GM19238 (cell line): Measurements from ENCODE around the gene SLX9.

Experiments
- DNase-seq: peaks from one replicate; pipeline ENCODE4 v3.0.0; 2011; ENCODE audit warnings: low spot score; ENCODE audit not compliant: insufficient read length

Gene SLX9

DNA sequence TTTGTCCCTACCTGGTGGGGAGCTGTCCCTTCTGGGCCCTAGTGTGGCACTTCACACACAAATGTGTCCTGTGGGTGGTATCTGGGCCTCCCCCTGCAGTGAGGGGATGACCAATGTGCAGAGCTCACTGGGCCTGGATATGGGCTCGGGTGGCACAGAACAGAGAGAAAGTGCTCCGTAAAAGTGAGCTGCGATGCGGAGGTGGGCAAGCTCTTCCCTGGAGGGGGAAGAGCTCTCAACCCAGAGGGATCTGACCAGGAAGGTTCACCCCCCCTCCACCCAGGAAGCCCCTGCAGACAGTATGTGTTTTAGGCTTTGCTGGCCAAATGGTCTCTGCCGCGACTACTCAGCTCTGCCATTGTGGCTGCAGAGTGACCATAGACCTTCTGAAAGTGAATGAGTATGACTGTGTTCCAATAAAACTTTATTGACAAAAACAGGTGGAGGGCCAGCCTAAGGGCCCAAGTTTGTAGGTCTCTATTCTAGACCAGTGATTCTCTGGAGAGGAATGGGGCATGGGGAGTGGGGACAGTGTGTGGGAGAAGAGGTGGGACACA, 10.5 kb upstream of the SLX9 start:
- no peak for DNase-seq

DNA sequence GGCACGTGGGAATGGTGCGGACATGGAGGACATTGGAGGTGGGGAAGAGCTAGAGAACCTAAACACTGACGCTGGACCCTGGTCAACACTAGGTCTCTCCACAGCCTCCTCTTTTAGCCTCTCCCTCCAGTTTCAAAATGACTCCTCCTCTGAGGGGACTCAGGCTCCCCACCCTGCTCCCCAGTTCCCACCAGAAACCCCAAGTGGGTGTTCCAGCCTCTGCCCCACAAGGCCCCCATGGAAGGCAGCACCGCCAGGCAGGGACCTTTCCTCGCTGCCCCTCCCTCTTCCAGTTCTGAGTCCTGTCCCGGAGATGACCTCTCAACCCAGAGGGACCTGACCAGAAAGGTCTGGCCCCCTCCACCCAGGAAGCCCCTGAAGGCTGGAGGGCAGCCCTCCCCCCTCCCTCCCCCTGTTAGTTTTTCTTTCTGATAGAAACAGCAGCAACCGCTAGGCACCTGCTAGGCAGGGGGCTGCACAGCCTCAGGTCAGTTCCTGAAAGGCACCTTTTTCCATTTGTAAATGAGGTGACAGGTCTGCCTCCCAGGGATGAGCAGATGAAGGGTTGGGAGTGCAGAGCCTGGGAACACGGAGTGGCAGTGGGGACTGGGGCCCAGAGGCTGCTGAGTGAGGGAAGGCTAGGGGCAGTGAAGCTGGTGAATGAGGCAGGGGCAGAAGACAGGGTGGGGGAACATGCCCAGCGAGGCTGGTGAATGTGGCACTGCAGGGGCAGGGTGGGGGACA, 9.9 kb upstream of the SLX9 start:
- DNase-seq: no peak

DNA sequence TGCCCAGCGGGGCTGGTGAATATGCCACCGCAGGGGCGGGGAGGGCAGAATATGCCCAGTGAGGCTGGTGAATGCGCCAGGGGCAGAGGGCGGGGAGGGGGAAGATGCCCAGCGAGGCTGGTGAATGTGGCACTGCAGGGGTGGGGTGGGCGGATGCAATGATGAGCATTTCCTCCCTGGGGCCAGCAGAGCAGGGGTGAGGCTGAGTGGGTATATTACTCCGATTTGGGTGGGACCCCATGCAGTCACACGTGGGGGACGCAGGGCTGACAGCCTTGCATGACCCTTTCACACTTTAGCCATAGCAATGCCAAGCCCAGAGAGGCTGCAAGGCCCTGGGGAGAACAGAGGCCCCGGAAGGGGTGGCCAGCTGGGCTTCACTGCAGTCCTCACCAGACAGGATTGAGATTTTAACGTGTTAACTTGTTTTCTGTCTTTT, 9.3 kb upstream of the SLX9 start:
- no peak for DNase-seq

DNA sequence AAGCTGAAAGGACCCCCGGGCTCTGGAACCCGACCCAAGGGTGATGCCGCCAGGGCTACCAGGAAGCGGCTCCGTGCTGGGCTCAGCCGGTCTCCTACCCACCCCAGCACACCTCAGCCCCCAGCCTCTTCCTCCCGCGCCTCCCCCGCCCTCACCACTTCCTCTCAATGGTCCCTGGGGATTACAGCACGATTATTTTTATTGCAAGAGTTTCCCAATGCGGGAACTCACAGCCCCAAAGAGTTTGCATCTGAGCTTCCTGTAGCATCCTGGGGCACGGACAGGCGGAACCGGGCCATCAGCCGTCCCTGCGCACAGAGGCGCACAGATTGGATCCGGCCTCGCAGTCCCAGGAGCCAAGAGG, 8.7 kb upstream of the SLX9 start:
- peak; percentile 74 for DNase-seq

DNA sequence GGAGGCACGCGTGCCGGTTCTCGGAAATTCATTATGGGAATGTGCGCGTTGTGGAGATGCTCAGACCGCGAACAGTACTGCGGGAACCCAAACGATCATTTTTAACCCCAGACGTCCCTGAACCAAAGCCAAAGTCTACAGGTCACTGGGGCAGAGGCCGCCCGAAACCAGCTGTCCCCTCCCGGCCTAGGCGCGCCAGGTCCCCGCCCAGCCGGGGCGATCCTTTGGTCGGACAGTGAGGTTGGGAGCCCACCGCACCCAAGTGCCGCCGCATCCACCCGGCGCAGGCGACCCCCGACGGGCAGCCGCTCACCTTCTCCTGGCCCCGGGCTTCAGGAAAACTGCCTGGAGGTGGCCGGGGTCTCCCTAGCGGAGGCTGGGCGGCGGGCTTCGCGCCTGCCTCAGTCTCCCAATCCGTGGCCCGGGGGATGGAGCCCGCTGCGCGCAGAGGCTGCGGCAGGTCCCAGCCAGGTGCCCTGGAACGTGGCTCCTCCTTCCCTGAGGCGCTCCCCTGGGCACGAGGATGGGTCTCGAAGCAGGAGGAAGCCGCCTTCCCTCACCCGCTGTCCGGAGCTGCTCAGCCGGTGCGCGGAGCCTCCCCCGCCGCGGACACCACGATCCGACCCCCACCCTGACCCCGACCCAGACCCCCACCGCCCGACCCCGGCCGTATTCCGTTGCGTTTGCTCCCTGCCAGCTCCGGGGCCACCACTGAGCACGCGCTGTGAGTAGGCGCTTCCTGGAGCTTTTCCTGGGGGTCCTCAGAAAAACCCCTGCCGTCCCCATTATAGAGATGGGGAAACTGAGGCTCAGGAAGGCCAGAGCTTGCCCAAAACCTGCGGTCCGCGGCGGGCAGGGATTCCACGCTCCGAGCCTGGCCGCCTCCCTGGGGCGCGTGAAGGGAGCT, 8.1 kb upstream of the SLX9 start:
- DNase-seq: no peak

DNA sequence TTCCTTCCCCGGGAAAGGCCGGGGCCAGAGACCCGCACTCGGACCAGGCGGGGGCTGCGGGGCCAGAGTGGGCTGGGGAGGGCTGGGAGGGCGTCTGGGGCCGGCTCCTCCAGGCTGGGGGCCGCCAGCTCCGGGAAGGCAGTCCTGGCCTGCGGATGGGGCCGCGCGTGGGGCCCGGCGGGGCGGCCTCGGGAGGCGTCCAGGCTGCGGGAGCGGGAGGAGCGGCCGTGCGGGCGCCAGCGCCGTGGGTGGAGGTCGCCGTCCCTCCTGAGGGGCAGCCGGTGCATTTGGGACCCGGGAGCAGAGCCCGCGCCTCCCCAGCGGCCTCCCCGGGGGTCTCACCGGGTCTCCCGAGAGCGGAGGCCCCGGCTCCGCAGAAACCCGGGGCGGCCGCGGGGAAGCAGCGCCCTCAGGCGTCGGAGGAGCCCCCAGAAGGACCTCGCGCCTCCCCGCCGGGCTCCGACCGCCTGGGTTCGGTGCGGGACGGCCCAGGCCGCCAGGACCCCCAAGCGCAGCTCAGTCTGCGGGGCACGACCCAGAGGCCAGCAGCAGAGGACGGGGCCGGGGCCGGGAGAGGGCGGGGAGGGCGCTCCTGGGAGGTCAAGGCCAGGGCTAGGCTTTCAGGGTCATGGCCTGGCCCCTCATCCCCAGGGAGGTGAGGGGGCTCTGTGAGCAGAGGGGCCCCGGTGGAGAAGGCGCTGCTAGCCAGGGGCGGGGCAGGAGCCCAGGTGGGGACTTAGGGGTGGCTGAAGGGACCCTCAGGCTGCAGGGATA, 7.2 kb upstream of the SLX9 start:
- DNase-seq: peak; percentile 73

DNA sequence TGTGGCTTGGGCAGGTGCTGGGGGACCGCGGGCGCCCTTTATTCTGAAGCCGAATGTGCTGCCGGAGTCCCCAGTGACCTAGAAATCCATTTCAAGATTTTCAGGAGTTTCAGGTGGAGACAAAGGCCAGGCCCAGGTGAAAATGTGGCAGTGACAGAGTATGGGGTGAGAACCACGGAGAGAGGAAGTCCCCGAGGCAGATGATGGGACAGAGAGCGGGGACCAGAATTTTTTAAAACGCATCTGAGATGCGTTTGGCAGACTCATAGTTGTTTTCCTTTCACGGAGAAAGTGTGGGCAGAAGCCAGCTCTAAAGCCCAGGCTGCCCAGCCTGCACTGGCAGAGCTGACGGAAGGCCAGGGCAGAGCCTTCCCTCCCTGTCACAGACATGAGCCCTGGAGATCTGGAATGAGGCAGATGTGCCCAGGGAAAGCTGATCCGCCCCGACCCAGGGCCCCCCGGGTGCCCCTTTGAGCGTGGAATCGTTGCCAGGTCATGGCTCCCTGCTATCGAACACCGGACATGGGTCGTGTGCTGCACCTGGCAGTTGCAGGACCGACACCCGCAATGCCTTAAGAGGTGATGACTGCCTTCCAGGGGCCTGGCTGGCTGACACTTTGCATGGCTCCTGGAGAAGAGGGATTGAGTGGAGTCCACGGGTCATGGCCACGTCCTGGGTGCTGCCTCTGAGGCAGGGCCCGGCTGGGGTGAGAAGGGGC, 6.5 kb upstream of the SLX9 start:
- DNase-seq: no peak

DNA sequence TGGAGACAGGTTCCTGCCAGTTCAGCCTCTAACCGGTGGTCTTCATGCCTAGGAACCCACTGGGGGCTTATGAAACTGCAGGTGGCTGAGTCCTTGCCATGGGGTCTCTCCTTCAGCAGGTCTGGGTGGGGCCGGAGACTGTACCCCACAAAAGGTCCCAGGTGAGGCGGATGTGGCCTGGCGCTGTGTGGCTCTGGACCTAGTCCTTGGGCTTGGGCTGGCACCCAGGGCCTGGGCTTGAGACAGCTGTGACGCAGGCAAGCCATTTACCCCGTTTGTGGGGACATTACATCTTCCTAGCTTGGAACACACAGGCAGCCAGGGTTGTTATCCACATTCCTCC, 5.9 kb upstream of the SLX9 start:
- no peak for DNase-seq

DNA sequence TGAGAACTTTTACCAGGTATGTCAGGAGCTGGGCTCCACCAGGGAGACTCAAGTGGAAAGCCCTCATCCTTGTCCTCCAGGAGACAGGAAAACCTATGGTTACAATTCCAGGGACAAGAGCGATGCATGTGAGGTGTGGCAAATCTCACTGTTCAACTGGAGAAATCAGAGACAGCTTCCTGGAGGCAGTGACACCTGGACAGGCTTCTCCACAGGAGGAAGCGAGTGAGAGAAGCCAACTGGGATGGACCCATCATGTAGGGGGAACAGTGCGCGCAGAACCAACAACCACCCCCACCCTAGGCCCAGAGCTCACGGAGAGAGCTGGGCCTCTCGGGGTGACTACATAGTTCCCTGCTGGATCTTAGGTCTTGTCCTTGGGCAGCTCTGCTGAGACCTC, 5.6 kb upstream of the SLX9 start:
- DNase-seq: no peak

DNA sequence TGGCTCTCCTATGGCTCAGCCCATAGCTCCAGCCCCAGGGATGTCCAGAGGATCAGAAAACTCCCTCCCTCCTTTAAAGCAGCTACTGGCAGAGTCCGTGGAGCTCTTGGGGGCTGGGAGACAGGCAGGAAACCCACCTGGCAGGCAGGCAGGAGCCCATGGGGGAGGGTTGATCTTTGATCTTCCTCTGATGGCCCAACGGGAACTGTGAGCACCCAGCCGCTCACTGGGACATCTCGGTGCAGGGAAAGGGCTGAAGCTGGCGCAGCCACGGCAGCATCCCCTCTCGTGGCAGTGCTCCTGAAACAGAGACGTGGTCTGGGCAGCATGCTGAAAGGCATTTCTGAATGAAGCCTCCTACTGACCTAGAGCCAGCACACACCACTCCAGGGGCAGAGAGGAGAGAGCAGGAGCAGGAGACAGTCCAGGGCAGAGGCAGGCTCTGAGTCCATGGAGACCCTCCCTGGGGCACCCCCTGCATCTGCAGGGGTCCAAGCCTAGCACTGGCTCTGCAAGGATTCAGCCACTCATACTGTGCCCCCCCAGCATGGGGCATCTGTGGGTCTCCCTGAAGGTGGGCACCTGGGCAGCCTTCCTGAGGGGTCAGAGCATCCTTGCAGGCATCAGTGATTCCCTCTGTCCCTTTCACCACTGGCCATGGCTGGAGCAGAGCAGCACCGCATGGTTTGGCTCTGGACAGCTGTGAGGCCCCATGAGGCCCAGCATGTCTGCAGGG, 4.9 kb upstream of the SLX9 start:
- no peak for DNase-seq

DNA sequence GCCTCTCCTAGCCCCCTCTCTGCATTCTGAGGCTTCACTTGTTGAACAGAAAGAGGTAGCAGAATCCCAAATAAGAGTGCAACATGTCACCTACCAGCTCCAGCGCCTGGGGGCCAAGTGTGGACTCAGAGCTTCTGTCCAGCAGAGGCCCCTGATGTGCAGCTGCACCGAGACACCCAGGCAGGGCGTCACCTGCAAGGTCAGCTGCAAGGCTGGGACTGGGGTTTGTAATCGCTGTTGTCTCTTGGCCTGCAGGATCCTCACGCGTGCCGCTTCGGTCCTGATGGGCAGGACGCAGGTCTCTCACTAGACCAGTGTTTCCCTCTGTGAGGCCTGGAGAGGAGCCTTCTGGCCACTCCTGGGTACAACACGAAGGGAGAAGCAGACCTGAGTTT, 4.3 kb upstream of the SLX9 start:
- DNase-seq: no peak

DNA sequence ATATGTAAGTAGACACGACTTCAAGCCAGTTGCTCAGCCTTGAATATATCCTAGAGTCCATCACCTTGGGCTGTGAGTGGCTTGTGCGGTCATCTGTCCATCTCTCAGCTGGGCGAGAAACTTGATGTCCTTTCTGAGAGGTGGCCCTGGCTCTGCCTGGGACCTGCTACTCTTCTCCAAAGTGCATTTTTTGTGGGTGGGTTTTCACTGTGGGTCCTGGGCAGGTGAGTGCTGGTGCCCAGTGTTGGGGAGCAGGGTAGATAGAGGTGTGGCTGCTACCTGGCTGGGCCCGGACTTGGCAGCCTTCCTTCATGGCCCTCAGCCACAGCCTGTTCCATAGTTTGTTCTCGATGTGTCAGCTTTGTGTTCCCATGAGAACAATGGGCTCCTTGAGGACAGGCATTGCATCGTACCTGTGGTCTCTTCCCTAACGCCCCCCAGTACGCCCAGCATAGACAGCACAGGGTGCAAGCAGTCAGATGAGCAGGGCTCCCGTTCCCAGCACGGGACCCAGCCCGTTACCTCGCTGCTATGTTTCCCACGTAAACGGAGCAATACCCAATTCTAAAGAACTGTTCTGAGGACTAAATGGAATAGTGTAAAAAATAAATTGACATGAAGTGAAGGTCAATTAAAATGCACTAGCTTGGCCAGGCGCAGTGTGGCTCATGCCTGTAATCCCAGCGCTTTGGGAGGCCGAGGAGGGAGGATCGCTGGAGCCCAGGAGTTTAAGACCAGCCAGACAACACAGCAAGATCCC, 877 bp upstream of the SLX9 start:
- no peak for DNase-seq

DNA sequence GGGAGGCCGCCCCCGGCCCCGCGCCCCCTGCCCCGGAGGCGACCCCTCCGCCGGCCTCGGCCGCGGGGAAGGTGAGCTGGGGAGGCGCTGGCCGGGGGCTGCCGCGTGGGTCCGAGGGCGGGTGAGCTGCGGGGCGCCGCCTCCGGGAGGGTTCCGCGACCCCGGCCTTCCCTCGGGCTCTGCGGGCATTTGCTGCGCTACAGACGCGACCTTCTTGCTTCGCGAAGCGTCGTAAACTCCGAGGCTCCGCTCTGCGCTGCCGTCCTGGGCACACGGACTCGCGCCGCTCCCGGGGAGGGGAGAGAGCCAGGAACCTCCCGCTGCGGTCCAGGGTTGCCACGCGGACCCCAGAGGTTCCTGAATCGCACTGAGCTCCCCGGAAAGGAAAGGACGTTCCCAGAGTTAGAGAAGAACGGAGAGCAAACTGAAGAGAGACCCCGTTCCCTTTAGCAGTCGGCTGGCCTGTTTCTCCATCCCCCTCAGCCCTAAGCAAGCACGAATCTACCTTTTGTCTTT, 345 bp downstream of the SLX9 start:
- no peak for DNase-seq

DNA sequence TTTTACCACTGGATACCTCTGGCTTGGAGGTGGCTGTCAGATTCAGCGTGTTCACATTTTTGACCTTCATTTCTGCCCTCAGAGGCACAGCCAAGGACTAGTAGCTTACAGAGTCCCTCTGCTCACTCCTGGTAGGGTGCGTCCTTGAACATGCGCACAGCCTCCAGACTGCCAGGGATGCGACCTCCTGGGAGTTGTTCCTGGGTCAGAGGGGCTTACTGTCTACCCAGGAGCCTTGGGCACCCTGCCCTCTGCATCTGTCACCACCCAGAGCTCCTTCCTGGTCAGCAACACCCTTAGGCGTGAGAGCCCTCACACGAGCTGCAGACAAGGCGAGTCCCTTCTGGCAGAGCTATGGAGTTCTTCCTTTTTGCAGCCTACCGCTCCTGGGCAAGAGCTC, 1.7 kb downstream of the SLX9 start:
- no peak for DNase-seq

DNA sequence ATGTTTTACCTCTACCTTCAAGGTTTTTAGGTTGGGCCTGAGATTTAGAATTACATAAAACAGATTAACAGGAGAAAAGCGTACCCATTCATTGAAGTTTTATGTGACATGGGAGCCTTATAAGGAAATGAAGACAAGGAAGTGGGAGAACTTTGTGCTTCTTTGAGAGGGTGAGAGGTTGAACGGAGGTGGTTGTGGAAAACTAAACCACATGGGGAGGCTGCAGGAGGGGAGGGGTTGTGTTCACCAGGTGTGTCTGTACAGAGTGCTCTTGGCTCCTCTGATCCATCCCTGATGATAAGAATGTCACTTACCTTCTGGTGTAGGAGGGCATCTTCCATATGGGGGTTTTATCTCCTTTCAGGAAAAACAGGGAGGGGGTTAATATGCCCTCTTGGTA, 2.7 kb downstream of the SLX9 start:
- DNase-seq: no peak

DNA sequence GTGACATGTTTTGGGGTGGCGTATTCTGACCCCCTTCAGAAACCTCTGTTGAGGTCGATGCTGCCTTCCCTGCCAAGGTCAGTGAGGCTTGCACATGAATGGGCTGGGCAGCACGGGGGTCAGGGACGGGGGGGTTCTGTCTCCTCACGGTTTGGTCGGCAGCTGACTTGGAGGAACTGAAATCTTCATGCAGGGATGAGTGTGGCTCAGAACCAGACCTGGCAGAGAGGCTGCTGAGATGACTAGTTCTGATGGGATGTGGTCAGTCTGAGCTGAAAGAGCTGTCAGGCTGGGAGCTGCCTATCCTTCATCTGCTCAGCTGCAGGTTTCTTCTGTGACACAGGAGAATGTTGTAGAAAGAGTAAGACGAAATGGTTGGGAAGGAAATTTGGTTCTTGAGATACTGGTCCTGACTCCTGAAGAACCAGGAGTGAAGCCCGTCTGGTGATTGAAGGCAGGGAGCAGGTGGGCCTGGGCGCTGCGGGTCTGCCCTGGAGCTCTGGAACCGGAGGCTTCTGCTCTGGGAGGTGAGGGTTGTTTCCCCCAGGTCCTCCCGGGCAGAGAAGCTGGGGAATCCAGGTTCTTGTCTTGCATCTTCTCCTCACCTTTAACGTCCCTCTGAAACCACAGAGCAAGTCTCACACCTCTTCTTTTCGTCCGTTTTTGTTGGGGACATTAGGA, 3.3 kb downstream of the SLX9 start:
- DNase-seq: no peak

DNA sequence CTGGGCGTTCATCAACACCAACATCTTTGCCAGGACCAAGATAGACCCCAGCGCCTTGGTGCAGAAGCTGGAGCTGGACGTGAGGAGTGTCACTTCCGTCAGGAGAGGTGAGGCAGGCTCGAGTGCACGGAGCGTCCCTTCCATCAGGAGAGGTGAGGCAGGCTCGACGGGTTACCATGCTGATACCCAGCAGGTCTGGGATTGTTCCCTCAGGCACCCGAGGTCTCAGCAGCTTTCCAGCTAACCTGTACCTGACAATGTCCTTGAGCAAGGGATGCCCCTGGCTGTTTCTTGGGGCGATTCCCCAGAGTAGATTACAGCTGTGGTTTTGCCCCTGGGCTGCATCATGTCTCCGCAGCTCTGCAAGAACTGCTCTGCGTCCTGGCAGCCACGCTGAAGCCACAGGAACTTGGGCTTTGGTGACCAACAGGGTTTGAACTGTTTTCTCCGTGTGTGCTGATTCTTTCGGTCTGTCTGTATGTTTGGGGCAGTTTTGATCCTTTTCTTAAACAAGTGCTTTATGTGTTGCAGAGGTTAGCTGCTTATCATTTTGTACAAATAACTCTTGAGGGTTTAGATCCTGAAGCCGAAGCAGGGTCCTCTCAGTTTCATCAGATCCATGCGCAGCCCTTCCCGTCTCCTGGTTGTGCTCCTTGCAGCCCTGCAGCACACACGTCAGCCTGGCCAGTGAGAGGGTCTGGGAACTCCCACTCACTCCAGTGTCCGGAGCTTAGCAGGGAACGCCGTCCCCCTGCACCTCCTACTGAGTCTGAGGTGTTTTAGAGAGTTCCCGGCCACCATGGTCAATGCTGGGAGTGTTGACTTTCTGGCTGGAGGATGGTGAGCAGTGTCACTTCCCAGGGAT, 4.1 kb downstream of the SLX9 start:
- DNase-seq: no peak

DNA sequence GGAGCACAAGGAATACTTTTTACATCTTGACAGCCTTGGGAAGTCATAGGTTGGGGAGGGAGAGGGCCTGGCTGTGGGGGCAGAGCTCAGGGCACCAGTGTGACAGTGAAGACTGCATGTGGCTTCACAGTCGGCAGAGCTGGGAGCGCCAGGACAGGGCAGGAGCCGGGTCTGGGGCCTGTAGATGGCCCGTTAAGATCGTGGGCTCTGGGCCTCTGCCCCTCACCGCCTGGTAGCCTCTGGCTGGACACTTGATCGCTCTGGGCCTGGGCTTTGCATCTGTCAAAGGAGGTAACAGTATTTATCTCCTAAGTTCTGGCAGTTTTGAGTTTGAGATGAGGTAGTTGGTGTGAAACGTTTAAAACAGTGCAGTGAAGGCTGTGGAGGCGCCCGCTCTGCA, 4.8 kb downstream of the SLX9 start:
- DNase-seq: no peak
